ENCODE measurements around the gene PRKN.

Gene PRKN

DNA sequence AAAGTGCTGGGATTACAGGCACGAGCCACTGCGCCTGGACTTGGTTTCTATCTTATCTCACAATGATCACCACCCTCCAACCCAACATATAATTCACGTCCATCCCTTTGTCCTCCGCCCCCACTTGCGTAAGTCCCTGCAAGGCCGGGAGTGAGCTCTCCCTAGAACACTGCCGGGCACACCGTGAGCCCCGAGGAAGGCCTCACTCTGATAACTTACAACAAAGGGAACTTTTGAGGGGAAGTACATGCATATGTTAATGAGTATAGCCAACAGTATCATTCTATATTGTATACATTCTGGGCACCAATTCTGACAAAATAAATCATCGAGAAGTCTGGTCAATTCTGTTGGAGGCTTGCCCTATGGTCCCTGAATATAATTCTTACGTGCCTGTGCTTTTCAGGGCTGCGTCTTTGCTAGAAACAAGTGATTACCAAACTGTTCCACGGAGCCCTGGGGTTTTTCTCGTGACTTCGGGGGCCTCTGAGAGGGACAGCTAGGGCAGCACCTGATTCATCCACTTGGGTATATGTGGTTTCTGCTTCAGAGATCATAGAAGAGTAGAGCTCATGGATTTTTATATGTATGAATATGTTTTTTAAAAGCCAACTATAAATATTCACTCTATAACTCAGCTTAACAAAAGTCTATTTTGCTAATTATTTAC lies 983.9 kb downstream of the PRKN start:
- no peak for DNase-seq

DNA sequence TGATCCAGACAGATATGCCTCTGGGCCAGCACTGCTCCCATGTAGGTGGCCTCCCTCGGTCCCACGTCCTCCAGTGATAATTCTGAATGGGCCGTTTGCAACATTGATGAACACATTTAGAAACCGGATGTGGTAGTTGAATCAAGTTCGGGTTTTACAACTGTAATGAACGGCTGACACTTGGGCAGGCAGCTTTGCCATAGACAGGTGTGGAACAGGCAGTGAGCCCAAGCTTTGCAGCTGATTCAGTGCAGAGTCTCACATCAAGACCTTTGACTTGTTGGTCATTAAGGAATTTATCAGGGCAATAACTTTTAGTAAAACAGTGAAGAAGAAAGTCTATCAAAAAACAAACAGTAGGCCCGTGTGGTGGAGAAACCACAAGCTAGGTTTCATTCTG lies 987.1 kb downstream of the PRKN start:
- no peak for DNase-seq

GRCh38 chr6:161736781-161737292 lies 990.7 kb downstream of the PRKN start:
- no peak for DNase-seq

- DNase-seq = no peak
These were observed 991.2 kb downstream of the PRKN start for GRCh38 chr6:161736326-161736725.

DNA sequence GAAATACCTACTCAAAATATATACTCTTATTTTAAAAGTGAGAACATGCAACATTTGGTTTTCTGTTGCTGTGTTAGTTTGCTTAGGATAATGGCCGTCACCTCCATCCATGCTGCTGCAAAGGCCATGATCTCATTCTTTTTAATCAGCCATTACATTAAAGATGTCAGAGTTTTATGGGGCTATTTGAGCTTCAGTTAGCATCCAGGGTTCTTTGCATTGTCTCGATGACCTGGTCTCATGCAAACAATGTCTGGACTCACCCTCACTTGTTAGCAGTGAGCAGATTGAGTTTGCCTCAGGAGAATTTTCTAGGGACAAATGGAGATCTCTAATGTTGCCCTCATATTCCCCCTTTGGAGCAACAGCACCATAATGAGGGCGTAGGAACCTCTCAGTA lies 995.0 kb downstream of the PRKN start:
- no peak for DNase-seq

DNA sequence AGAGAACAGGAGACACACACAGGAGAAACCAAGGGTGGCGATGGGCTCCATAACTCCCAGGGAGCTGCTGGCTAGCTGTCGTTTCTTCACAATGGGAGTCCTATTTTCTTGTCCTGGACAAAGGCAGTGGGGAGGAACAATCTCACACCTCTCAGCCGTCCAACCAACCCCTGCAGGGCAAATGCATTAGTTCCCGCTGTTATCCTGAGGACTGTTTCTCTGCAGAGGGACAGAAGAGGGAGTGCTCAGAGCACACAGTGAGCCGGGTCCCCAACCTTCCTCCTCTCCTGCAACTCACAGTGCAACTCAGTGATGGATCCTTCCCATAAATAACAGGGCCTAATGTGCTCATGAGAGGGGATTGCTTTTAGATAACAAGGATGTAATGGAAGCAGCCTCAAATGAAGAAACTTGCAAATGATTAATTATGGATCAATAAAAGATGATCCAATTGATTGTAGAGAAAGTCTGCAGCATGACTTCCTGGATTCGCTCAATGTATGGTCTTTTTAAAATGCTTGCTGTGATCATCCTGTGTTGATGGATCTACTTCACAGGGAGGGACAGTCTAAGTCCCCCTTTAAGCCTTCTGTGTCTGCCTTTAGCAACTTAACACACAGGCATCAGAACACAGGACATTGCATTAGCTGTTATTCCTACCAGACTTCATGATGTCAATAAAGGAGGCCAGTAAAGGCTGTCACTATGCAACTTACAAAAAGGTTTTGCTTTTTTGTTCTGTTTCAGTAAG lies 1000.3 kb downstream of the PRKN start:
- no peak for DNase-seq

- DNase-seq = no peak
These were observed 1005.2 kb downstream of the PRKN start for GRCh38 chr6:161722394-161722793.

DNA sequence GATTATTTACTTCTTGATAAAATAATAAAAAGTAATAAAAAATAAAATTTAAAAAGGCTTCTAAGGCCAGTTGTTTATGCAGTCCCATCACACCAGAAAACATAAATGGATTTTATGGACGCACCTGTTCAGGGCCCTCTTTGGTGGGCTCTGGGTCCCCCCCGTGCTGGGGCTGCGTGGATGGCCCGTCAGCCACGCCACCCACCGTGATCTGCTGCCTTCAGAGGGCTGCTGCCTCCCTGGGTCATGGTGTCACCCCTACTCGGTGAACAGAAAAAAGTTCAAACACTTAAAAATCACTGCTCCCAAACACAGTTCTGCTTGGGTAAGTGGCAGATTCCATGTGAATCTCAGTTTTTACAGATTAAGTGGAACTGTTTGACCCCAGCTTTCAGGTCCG lies 1006.1 kb downstream of the PRKN start:
- no peak for DNase-seq

DNA sequence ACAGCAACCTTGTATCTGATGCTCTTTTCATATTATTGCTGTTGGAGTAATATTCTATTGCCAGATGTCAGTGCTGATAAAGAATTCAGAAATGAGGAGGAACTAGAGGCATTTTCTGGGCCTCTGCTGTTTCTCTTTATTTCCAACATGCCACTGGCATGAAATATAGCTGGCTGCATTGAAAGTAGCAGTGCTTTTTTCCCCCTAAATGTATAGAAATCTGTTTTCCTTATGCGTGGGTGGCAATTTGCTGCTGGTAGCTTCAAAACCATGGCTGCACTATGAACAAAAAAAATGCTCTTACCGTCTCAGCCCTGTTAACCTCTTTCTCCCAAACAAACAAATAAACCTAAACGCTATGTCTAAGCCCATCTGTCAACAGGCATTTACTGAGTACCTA lies 1011.4 kb downstream of the PRKN start:
- no peak for DNase-seq

GRCh38 chr6:161711938-161712337 lies 1015.6 kb downstream of the PRKN start:
- no peak for DNase-seq

- DNase-seq = no peak
These were observed 1016.1 kb downstream of the PRKN start for GRCh38 chr6:161711515-161711914.

DNA sequence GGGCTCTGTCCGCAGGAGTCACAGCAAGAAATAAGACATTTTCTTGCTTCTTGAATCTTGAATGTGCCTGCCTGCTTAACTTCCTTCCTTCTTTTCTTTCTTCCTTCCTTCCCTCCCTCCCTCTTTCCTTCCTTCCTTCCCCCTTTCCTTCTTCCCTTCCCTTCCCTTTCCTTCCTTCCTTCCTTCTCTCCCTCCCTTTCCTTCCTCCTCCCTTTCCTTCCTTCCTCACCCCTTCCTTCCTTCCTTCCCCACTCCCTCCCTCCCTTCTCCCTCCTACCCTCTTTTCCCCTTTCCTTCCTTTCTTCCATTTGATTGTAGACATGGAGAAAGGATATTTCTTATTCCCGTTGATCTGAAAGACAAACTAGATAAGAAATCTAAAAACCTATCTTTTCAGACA lies 1016.9 kb downstream of the PRKN start:
- DNase-seq = no peak

DNA sequence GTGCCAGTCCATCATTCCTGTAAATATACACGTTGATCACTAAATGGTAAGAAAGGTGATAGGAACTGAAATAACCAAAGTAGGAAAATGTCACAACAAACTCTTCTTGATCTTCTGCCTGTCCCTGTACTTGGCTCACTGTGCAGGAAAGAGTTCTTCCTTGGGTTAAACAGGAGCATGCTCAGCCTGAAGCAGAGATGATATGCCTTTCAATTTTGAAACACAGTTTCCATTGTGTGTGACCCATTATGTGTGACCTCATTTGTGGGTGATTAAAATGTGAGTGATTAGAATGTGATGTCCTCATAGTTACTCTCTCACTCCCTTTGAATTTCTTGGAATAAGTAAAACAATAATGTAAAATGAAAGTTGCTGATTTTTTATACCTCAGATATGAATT lies 1026.5 kb downstream of the PRKN start:
- DNase-seq = no peak

GRCh38 chr6:161696801-161697200 lies 1030.8 kb downstream of the PRKN start:
- DNase-seq = no peak

DNA sequence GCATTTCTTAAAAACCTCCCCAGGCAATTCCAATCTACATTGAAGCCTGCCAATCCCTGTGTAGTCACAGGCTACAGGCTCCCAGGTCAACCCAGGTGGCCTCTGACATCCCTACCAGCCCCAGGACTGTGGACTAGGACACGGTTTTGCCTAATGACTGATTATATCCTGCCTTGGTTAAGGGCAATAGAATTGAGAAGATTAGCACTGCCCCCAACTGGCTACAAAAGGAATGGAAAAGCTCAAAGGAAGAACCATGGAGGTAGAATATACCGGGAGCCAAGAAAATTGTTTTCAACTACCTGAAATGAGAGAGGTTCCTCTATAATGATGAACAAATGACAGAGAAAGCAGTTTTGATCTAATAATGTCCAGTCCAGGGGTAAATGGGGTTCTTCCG lies 1032.6 kb downstream of the PRKN start:
- no peak for DNase-seq

- no peak for DNase-seq
These were observed 1040.9 kb downstream of the PRKN start for GRCh38 chr6:161686655-161687054.

GRCh38 chr6:161684731-161685475 lies 1042.7 kb downstream of the PRKN start:
- DNase-seq = no peak

DNA sequence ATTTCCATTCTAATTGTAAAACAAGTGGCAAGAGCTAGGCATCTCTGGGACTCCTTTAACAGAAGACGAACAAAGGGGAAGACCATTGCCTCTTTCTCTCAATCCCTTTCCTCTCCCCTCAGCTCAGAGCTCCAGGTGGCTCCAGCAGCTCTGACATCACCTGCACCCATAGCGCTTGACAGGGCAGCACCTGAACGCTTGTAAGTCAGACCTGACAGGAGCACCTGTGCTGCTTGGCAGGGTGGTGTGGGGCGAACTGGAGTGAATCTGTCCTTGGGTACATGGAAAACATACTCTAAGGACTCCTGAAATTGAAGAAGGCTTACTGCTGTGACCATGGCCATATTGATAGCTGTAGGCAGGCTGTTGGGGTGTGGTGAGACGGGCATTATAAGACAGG lies 1044.2 kb downstream of the PRKN start:
- no peak for DNase-seq

DNA sequence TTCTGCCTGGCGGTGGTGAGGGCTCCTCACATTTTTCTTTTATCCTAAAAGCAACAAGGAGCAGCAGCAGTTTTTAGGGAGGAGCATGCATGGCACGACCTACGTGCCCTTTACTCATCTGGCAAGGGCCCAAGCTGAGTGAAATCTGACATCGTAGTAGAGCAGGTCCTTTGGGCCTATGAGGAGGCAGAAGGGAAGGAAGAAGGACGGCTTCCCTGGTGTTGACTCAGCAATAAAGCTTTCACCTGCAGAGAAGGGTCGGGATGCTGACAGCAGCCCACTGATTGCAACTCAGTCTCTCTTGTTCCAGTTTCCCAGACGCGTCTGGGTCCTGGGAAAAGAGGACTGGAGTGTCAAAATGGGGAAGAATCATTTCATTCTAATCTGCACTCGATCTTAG lies 1044.6 kb downstream of the PRKN start:
- DNase-seq = no peak

DNA sequence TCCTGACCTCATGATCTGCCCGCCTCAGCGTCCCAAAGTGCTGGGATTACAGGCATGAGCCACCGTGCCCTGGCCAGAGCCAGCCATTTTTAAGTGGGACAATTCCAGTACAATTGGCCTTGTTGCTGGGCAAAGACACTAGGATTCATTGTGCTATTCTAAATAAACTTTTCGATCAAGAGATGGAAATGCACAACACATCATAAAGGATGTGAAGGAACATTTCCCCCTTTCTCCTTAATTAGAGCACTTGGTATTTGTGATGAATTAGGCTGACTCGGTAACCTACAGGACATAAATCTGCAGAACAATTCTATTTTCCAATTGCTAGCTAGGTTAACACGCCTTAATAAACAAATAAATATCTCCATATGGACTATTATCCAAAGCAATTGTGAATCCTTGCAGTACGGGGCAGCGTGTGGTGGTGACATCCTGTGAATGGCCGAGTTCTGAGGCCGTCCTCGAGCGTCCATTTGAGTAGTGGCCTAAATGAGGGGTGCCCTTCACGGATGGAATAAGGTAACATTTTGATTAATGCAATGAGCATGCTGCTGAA lies 1047.5 kb downstream of the PRKN start:
- DNase-seq = no peak

GRCh38 chr6:161677188-161677587 lies 1050.4 kb downstream of the PRKN start:
- no peak for DNase-seq

GRCh38 chr6:161676586-161676985 lies 1051.0 kb downstream of the PRKN start:
- no peak for DNase-seq

- no peak for DNase-seq
These were observed 1052.5 kb downstream of the PRKN start for GRCh38 chr6:161674930-161675682.

Measured in NCI-H1694 (cell line).